ENCODE measurements around the gene SGMS1. TPM values are rescaled to one million over a fixed set of nuclear protein-coding genes. Genes with fewer than 3 reads are reported as not detected.
A peak's percentile ranks its signal among the peaks of the same experiment; 100 is the strongest.

SGMS1 gene
- total and polyA plus RNA-seq, 11 donors: 6.9 to 40.6 (median 19.6) TPM

DNA sequence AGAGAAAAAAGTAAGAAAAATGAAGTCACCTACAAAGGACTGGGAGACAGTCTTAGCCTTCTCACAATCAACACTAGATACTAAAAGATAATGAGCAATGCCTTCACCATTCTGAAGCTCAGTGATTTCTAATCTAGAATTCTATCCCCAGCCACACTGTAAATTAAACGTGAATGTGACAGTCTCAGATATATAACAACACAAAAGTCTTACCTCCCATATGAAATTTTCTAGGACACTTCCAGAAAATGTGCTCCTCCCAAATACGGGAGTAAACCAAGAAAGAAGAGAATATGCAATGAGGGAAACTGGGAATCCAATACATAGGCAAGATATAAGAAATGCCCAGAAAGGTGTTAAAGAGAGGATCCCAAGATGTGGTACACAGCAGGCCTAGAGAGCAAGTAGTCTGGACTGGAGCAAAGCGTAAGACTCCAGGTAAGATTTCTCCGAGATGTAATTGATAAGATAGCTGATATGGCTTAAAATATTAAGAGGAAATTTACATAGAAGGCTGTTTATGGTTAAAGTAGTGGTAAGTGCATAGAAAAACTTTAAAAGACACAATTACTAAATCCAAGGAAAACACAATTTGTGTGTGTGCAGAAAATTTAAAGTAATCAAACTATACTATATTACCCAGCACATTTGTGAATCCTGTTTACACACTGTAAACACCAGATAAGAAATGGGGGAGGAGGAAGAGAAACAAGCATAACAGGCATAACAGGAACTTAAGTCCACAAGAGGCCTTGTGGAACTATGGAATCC is 44.1 kb downstream of the SGMS1 start:
- no peak for DNase-seq
- 90 to 92% (median 91%) methylated on average over 4 of the region's 4 CpGs for WGBS, 4 donors
- Histone ChIP-seq H3K4me3 (no peak overlapping the region), H3K27ac (no peak overlapping the region), H3K4me1 (peaks cover 0 to 62% (median 36%) of the 10 kb centered on the region in 12 donors), H3K9me3 (no peaks in the 10 kb centered on the region), H3K27me3 (no peaks in the 10 kb centered on the region), H3K36me3 (no peaks in the 10 kb centered on the region)
- ATAC-seq: no peak
- intact Hi-C loops (cut with DNase I): loop anchor here in 1 of 10 donors (5.0 kb wide), 1 partner anchor 33 kb away; no protein-coding TSS in a partner anchor
- no peak for TF ChIP-seq POLR2A (IDR thresholded peaks at IDR 0.05)
- TF ChIP-seq, protein P1, sequence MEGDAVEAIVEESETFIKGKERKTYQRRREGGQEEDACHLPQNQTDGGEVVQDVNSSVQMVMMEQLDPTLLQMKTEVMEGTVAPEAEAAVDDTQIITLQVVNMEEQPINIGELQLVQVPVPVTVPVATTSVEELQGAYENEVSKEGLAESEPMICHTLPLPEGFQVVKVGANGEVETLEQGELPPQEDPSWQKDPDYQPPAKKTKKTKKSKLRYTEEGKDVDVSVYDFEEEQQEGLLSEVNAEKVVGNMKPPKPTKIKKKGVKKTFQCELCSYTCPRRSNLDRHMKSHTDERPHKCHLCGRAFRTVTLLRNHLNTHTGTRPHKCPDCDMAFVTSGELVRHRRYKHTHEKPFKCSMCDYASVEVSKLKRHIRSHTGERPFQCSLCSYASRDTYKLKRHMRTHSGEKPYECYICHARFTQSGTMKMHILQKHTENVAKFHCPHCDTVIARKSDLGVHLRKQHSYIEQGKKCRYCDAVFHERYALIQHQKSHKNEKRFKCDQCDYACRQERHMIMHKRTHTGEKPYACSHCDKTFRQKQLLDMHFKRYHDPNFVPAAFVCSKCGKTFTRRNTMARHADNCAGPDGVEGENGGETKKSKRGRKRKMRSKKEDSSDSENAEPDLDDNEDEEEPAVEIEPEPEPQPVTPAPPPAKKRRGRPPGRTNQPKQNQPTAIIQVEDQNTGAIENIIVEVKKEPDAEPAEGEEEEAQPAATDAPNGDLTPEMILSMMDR (IDR thresholded peaks at IDR 0.05): no peak

DNA sequence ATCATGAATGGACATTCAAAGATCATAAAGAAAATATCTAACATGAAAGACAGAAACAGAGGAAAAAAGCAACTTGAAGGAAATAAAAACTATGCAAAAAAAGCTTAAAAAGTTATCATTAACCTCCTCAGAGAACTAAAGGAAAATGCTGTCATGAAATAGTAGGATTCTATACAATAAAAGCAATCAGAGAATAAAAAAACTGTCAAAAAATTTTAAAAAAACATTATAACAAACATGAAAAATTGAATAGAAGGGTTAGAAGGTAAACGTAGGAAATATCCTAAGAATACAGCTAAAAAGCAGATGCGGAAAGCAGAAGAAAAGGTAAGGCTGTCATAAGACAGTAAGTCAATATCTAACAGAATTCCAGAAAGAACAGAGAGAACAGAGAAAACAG is 44.8 kb downstream of the SGMS1 start:
- Histone ChIP-seq H3K27ac (peak overlapping the region in 1 of 12 donors; percentile 63), H3K36me3 (no peaks in the 10 kb centered on the region), H3K4me3 (no peak overlapping the region), H3K27me3 (no peaks in the 10 kb centered on the region), H3K9me3 (peaks cover 0 to 3% (median 0%) of the 10 kb centered on the region in 12 donors), H3K4me1 (peaks cover 0 to 62% (median 36%) of the 10 kb centered on the region in 12 donors)
- ATAC-seq (no peak), DNase-seq (no peak)
- intact Hi-C loops (cut with DNase I): loop anchor here in 1 of 10 donors (5.0 kb wide), 1 partner anchor 33 kb away; no protein-coding TSS in a partner anchor
- WGBS, 4 donors: 96 to 99% (median 99%) methylated on average over 2 of the region's 2 CpGs
- no peak for TF ChIP-seq POLR2A (IDR thresholded peaks at IDR 0.05)
- TF ChIP-seq, protein P1 (IDR thresholded peaks at IDR 0.05): no peak

DNA sequence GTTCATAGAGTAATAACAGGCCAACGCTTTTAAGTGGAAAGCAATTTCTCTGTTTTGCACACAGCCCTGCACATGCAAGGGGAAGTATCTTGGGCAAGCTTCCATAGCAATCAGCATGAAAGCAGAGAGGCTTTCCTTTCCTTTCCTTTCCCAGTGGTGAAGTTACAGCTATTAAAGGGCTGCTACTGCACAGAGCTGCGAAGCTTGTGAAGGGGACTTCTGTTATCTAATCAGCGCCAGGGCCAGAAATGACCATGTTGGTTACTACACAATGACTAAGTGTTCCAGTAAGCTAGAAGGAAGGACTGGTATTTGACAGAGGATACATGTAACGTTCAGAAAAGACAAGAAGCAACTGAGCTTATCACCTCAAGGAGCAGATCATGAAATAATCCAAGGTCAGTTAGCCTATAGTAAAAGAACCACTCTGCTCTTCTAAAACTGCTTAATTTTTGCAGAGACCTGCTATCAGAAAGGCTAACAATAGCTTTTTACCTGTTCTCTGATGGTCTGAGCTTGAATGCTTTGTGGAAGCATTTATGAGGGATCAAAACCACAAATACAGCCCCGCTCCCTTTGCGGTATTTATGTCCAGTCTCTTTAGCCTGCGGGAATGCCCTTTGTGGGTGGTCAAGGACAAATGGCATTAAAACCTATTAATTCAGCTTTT is 45.9 kb downstream of the SGMS1 start:
- WGBS, 4 donors: 28 to 31% (median 29%) methylated on average over 7 of the region's 7 CpGs
- TF ChIP-seq POLR2A (IDR thresholded peaks at IDR 0.05): no peak
- TF ChIP-seq, protein P1 (IDR thresholded peaks at IDR 0.05): no peak
- H3K27me3 ChIP-seq: no peaks in the 10 kb centered on the region
- H3K27ac ChIP-seq: peak overlapping the region in 10 of 12 donors; percentile 52 to 68 (median 62)
- peaks cover 0 to 7% (median 0%) of the 10 kb centered on the region in 12 donors for H3K9me3 ChIP-seq
- peak in 3 of 5 donors; percentile 30 to 65 (median 40) for DNase-seq
- H3K4me1 ChIP-seq: peaks cover 0 to 52% (median 34%) of the 10 kb centered on the region in 12 donors
- intact Hi-C loops (cut with DNase I): loop anchor here in 2 of 10 donors (1.0 to 5.0 kb wide), 2 partner anchors 34 to 46 kb away; no protein-coding TSS in a partner anchor
- H3K36me3 ChIP-seq: no peaks in the 10 kb centered on the region
- H3K4me3 ChIP-seq: peak overlapping the region in 4 of 12 donors; percentile 7 to 17 (median 11)
- ATAC-seq: peak; percentile 79 to 96 (median 86)

DNA sequence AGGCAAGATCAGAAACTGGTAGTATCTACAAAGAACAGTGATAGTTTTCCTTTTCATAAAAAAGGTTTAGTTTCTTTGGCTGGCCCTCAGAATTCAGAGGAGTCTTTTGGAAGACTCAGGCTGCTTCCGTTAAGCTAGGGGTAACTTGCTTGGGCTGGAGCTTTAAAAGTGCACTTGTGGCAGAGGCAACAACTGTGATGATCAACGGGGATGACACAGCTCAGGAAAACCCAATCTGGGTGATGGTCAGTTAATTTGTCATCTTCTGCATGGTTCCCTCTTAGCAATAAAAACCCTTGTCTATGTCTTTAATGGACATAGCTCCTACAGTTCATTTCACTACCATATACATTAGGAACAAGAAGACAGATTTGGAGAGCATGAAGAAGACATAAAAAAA is 46.7 kb downstream of the SGMS1 start:
- ATAC-seq (no peak), DNase-seq (no peak)
- 66 to 81% (median 77%) methylated on average over 2 of the region's 2 CpGs for WGBS, 4 donors
- TF ChIP-seq, protein P1 (IDR thresholded peaks at IDR 0.05): no peak
- TF ChIP-seq POLR2A (IDR thresholded peaks at IDR 0.05): no peak
- peaks cover 0 to 54% (median 39%) of the 10 kb centered on the region in 12 donors for H3K4me1 ChIP-seq
- no peaks in the 10 kb centered on the region for H3K36me3 ChIP-seq
- H3K27ac ChIP-seq: peak overlapping the region in 8 of 12 donors; percentile 11 to 68 (median 62)
- no peak overlapping the region for H3K4me3 ChIP-seq
- intact Hi-C loops (cut with DNase I): loop anchor here in 2 of 10 donors (1.0 to 5.0 kb wide), 2 partner anchors 35 to 47 kb away; no protein-coding TSS in a partner anchor
- no peaks in the 10 kb centered on the region for H3K27me3 ChIP-seq
- H3K9me3 ChIP-seq: peaks cover 0 to 7% (median 0%) of the 10 kb centered on the region in 12 donors

Data from heart left ventricle (tissue), 16 donors.